KMS-11 (cell line): ENCODE measurements around the gene KRTAP4-9.
"Not testable (repeated sequence)": the region's sequence is repeated elsewhere in the genome, so short reads cannot be mapped to it uniquely, and the experiment has no call there.

Experiments used
- H2AFZ ChIP-seq: fragments of 200-600 bp; sonication (generic); 2 replicates; pipeline ENCODE4 v1.6.1; 2016; ENCODE audit warnings: antibody characterized with exemption, mixed run types, low read depth
- H3K27ac ChIP-seq: fragments of 200-600 bp; sonication (generic); 2 replicates; pipeline ENCODE4 v1.6.1; 2016; ENCODE audit warnings: mild to moderate bottlenecking, mixed run types
- H3K27me3 ChIP-seq: fragments of 200-600 bp; sonication (generic); 2 replicates; pipeline ENCODE4 v1.6.1; 2017; ENCODE audit warnings: mild to moderate bottlenecking, low read depth, mixed run types, moderate library complexity; ENCODE audit not compliant: insufficient read depth
- H3K36me3 ChIP-seq: fragments of 200-600 bp; sonication (generic); 2 replicates; pipeline ENCODE4 v1.6.1; 2017; ENCODE audit warnings: mild to moderate bottlenecking, mixed run types; ENCODE audit not compliant: insufficient read depth
- H3K4me1 ChIP-seq: fragments of 200-600 bp; sonication (generic); 2 replicates; pipeline ENCODE4 v1.6.1; 2016; ENCODE audit warnings: mild to moderate bottlenecking, low read depth, mixed run types; ENCODE audit not compliant: poor library complexity, severe bottlenecking
- H3K4me2 ChIP-seq: fragments of 200-600 bp; sonication (generic); 2 replicates; pipeline ENCODE4 v1.7.0; 2016; ENCODE audit warnings: mild to moderate bottlenecking, mixed run types
- H3K4me3 ChIP-seq: fragments of 200-600 bp; sonication (generic); IDR thresholded peaks from 2 replicates; pipeline ENCODE4 v1.6.1; 2017; ENCODE audit warnings: low read depth, low read length, mixed read lengths; ENCODE audit not compliant: insufficient read depth
- H3K79me2 ChIP-seq: fragments of 200-600 bp; sonication (generic); 2 replicates; pipeline ENCODE4 v1.6.1; 2016; ENCODE audit warnings: low read depth, mixed run types; ENCODE audit not compliant: insufficient read depth
- H3K9ac ChIP-seq: fragments of 200-600 bp; sonication (generic); 2 replicates; pipeline ENCODE4 v1.6.1; 2016; ENCODE audit warnings: mild to moderate bottlenecking, mixed run types
- H4K20me1 ChIP-seq: fragments of 200-600 bp; sonication (generic); 2 replicates; pipeline ENCODE4 v1.6.1; 2016; ENCODE audit warnings: mild to moderate bottlenecking, mixed run types; ENCODE audit not compliant: insufficient read depth
- CTCF ChIP-seq: fragments of 200-600 bp; sonication (generic); conservative IDR thresholded peaks from 2 replicates; pipeline ENCODE4 v1.6.1; 2017; ENCODE audit warnings: low read depth, mild to moderate bottlenecking, antibody characterized with exemption, low read length, moderate library complexity, mixed read lengths

Gene KRTAP4-9

GRCh38 chr17:41103896-41104295, 1.3 kb upstream of the KRTAP4-9 start:
- no peak overlapping the region for H3K27ac ChIP-seq
- H3K27me3 ChIP-seq = no peaks in the 10 kb centered on the region
- H3K9ac ChIP-seq = no peak overlapping the region
- peaks cover 11% of the 10 kb centered on the region for H3K4me1 ChIP-seq
- no peak overlapping the region for H2AFZ ChIP-seq
- no peak overlapping the region for H3K4me2 ChIP-seq
- no peaks in the 10 kb centered on the region for H3K79me2 ChIP-seq
- H4K20me1 ChIP-seq = no peaks in the 10 kb centered on the region
- no peaks in the 10 kb centered on the region for H3K36me3 ChIP-seq
- no peak overlapping the region for H3K4me3 ChIP-seq
- TF ChIP-seq CTCF = no peak

GRCh38 chr17:41104386-41105038, 677 bp upstream of the KRTAP4-9 start:
- H3K79me2 ChIP-seq, H3K4me3 ChIP-seq, H2AFZ ChIP-seq, H4K20me1 ChIP-seq, H3K36me3 ChIP-seq, H3K9ac ChIP-seq, H3K27ac ChIP-seq, H3K27me3 ChIP-seq, H3K4me2 ChIP-seq: not testable (repeated sequence)
- H3K4me1 ChIP-seq = peaks cover 12% of the 10 kb centered on the region

- H3K4me3 ChIP-seq = no peak overlapping the region
- peaks cover 12% of the 10 kb centered on the region for H3K4me1 ChIP-seq
- no peak for TF ChIP-seq CTCF
- no peak overlapping the region for H3K9ac ChIP-seq
- H3K27ac ChIP-seq = no peak overlapping the region
- no peak overlapping the region for H2AFZ ChIP-seq
- no peaks in the 10 kb centered on the region for H3K79me2 ChIP-seq
- 0 out of 2 replicates have a peak overlapping the region, but pooled peaks have one; percentile 31 for H3K4me2 ChIP-seq
- H4K20me1 ChIP-seq = no peaks in the 10 kb centered on the region
- no peaks in the 10 kb centered on the region for H3K27me3 ChIP-seq
- H3K36me3 ChIP-seq = no peaks in the 10 kb centered on the region
These were observed 2.8 kb downstream of the KRTAP4-9 start for GRCh38 chr17:41107941-41108450.

GRCh38 chr17:41108728-41109386, 3.7 kb downstream of the KRTAP4-9 start:
- not testable (repeated sequence) for H3K27me3 ChIP-seq, H3K9ac ChIP-seq, H3K36me3 ChIP-seq, H3K27ac ChIP-seq, H3K79me2 ChIP-seq, H4K20me1 ChIP-seq, H2AFZ ChIP-seq, H3K4me3 ChIP-seq
- H3K4me1 ChIP-seq = peaks cover 12% of the 10 kb centered on the region
- H3K4me2 ChIP-seq = peak overlapping the region; percentile 31; the same call in 1 of the 2 replicates

- no peaks in the 10 kb centered on the region for H3K36me3 ChIP-seq
- no peak for TF ChIP-seq CTCF
- no peaks in the 10 kb centered on the region for H4K20me1 ChIP-seq
- no peaks in the 10 kb centered on the region for H3K79me2 ChIP-seq
- no peaks in the 10 kb centered on the region for H3K27me3 ChIP-seq
- H3K4me2 ChIP-seq = no peak overlapping the region
- no peak overlapping the region for H3K4me3 ChIP-seq
- H3K4me1 ChIP-seq = peaks cover 12% of the 10 kb centered on the region
- H3K27ac ChIP-seq = no peak overlapping the region
- no peak overlapping the region for H3K9ac ChIP-seq
- H2AFZ ChIP-seq = no peak overlapping the region
These were observed 6.1 kb downstream of the KRTAP4-9 start for GRCh38 chr17:41111151-41111885.
